Measurements from ENCODE around the gene ZC3H14. TPM values are rescaled to one million over a fixed set of nuclear protein-coding genes. Genes with fewer than 3 reads are reported as not detected.

Gene ZC3H14
- total and polyA plus RNA-seq, 9 of the 15 experiments (the other 6 are each of a cell fraction or from before 2014, with no cell fraction given), result 21.1 to 109 (median 45.3) TPM

DNA sequence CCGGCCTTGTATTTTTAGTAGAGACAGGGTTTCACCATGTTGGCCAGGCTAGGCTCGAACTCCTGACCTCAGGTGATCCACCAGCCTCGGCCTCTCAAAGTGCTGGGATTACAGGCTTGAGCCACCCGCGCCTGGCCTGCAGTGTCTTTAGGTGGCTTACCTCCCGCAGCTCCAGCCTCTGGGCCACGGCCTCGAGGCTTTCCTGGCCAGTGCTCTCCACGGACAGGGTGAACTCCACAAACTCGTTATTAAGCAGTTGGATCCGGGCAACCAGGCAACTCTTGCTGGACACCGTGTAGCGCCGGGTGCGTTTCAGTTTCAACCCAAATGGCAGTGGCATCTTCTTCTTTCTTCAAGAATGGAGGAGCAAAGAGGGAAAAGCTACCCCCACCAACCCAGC lies 12.8 kb upstream of the ZC3H14 start:
- no TSS peak for BruUV-seq (replicated peaks)
- Histone ChIP-seq H3K4me3 (no peak overlapping the region), H3K9me3 (replicated peaks; ENCODE audit: control insufficient read depth, insufficient read depth, low read depth, low read length) (no peaks in the 10 kb centered on the region), H3K9ac (ENCODE audit: insufficient read depth in 1 of 2, low read depth in 2 of 2, low read length in 2 of 2) (no peak overlapping the region), H3K4me2 (ENCODE audit: insufficient read depth, low read length) (no peak overlapping the region), H3K27me3 (ENCODE audit: control insufficient read depth in 2 of 2, insufficient read depth in 2 of 2, low read length in 2 of 2) (no peaks in the 10 kb centered on the region), H3K9me1 (ENCODE audit: control insufficient read depth, insufficient read depth, low read length) (no peaks in the 10 kb centered on the region), H4K20me1 (replicated peaks; ENCODE audit: control insufficient read depth, insufficient read depth, low read length) (no peaks in the 10 kb centered on the region), H3K36me3 (ENCODE audit: control insufficient read depth, insufficient read depth, low read length) (no peaks in the 10 kb centered on the region; the same call in 2 of the 3 replicates), H2AFZ (ENCODE audit: low read depth, low read length) (no peak overlapping the region), H3K79me2 (ENCODE audit: control insufficient read depth, insufficient read depth, low read length) (no peaks in the 10 kb centered on the region), H3K4me1 (replicated peaks in 1 of 2; ENCODE audit: control insufficient read depth in 2 of 2, insufficient read depth in 2 of 2, low read length in 2 of 2) (peaks cover 0 to 15% of the 10 kb centered on the region in 2 experiments; a peak in 3 of 5 replicates), H3K27ac (ENCODE audit: extremely low read depth, low read depth, low read length) (no peak overlapping the region)
- TF ChIP-seq TBL1XR1 (IDR thresholded peaks at IDR 0.05; ENCODE audit: low read length in 2 of 2), result no peak
- no peak for TF ChIP-seq ZNF785 (CRISPR knock-in tag; IDR thresholded peaks at IDR 0.05)
- TF ChIP-seq SMAD2 (IDR thresholded peaks at IDR 0.05; ENCODE audit: low read depth, low read length), result no peak
- TF ChIP-seq HCFC1 (IDR thresholded peaks at IDR 0.05; ENCODE audit: low read depth, low read length), result no peak
- TF ChIP-seq ATF6 (CRISPR knock-in tag; IDR thresholded peaks at IDR 0.05), result no peak
- no peak for TF ChIP-seq ZBTB2 (IDR thresholded peaks at IDR 0.05)
- TF ChIP-seq SAFB (IDR thresholded peaks at IDR 0.05; ENCODE audit: borderline replicate concordance, low read depth, low read length), result no peak
- no peak for TF ChIP-seq MCM3 (IDR thresholded peaks at IDR 0.05)
- no peak for TF ChIP-seq CBX5 (IDR thresholded peaks at IDR 0.05; ENCODE audit: borderline replicate concordance, low read depth)
- TF ChIP-seq ZNF324 (CRISPR knock-in tag; IDR thresholded peaks at IDR 0.05), result no peak
- no peak for TF ChIP-seq ZC3H8 (IDR thresholded peaks at IDR 0.05)
- no peak for TF ChIP-seq NFYB (IDR thresholded peaks at IDR 0.05; ENCODE audit: extremely low read depth, insufficient read length)
- TF ChIP-seq NCOA4 (IDR thresholded peaks at IDR 0.05; ENCODE audit: partially characterized antibody), result no peak
- TF ChIP-seq NBN (IDR thresholded peaks at IDR 0.05; ENCODE audit: low read depth), result no peak
- TF ChIP-seq RBM22 (IDR thresholded peaks at IDR 0.05; ENCODE audit: low read depth, low read length, poor library complexity, severe bottlenecking), result no peak
- TF ChIP-seq, protein P1, sequence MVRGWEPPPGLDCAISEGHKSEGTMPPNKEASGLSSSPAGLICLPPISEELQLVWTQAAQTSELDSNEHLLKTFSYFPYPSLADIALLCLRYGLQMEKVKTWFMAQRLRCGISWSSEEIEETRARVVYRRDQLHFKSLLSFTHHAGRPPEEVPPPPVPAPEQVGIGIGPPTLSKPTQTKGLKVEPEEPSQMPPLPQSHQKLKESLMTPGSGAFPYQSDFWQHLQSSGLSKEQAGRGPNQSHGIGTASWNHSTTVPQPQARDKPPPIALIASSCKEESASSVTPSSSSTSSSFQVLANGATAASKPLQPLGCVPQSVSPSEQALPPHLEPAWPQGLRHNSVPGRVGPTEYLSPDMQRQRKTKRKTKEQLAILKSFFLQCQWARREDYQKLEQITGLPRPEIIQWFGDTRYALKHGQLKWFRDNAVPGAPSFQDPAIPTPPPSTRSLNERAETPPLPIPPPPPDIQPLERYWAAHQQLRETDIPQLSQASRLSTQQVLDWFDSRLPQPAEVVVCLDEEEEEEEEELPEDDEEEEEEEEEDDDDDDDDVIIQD (CRISPR knock-in tag; IDR thresholded peaks at IDR 0.05), result no peak
- TF ChIP-seq PHF8 (IDR thresholded peaks at IDR 0.05; ENCODE audit: borderline replicate concordance, low read length), result no peak
- TF ChIP-seq KHSRP (IDR thresholded peaks at IDR 0.05), result no peak
- TF ChIP-seq BCL6 (CRISPR knock-in tag; IDR thresholded peaks at IDR 0.05), result no peak
- intact Hi-C loops (cut with micrococcal nuclease) (no loop called here), in situ Hi-C loops (cut with MboI) (loop anchor here (25.0 kb wide), 1 partner anchor 563 kb away; the partner anchor contains the start of gene GALC)
- ATAC-seq (no peak), FAIRE-seq (no peak), DNase-seq (ENCODE audit: extremely low read depth in 1 of 4, low spot score in 3 of 4) (no peak)
- POLR2A ChIA-PET, result no interaction called here
- 86% methylated on average over 6 of the region's 15 CpGs for WGBS (ENCODE audit: insufficient coverage, low coverage, missing lambda C conversion rate)
- CTCF ChIA-PET (ENCODE audit: low intra/inter-chr PET ratio), result no interaction called here

Measured in K562 (cell line).